Nephron (organoid): ENCODE measurements around the gene SHISA4.

Experiments used
- H3K27ac Mint-ChIP-seq, 3 experiments: 2 replicates each; pipeline ENCODE4 v1.8.0; 2020; ENCODE audit warnings: mixed read lengths in 3 of 3, mild to moderate bottlenecking in 2 of 3, moderate library complexity in 1 of 3
- H3K27me3 Mint-ChIP-seq: 2 replicates; pipeline ENCODE4 v1.8.0; 2021; ENCODE audit warnings: low read depth, mild to moderate bottlenecking, moderate library complexity, mixed read lengths
- H3K36me3 Mint-ChIP-seq: 2 replicates; pipeline ENCODE4 v1.8.0; 2020; ENCODE audit warnings: low read depth, mixed read lengths
- H3K4me1 Mint-ChIP-seq: 2 replicates; pipeline ENCODE4 v1.8.0; 2020; ENCODE audit warnings: mixed read lengths
- H3K4me3 Mint-ChIP-seq, 3 experiments: 2 replicates each; pipeline ENCODE4 v1.8.0; 2020; ENCODE audit warnings: mild to moderate bottlenecking in 3 of 3, mixed read lengths in 3 of 3, moderate library complexity in 2 of 3
- H3K9me3 Mint-ChIP-seq: 2 replicates; pipeline ENCODE4 v1.8.0; 2020; ENCODE audit warnings: mixed read lengths
- CTCF ChIP-seq, 3 experiments: fragments of 200-600 bp; sonication (generic); IDR thresholded peaks; one replicate each; pipeline ENCODE4 v1.5.0; 2021; ENCODE audit warnings: antibody characterized with exemption in 3 of 3; ENCODE audit not compliant: unreplicated experiment in 3 of 3

The SHISA4 gene

GRCh38 chr1:201914456-201915235 lies 25.9 kb downstream of the SHISA4 start:
- Mint-ChIP-seq H3K27ac (peak overlapping the region in 2 of 3 experiments; percentile 50 to 59), H3K27me3 (peaks cover 6% of the 10 kb centered on the region), H3K36me3 (no peaks in the 10 kb centered on the region), H3K4me3 (no peak overlapping the region), H3K4me1 (peaks cover 50% of the 10 kb centered on the region), H3K9me3 (no peaks in the 10 kb centered on the region)
- no peak for TF ChIP-seq CTCF (IDR thresholded peaks at IDR 0.05; ENCODE audit: unreplicated experiment in 3 of 3)

GRCh38 chr1:201916649-201917249 lies 28.1 kb downstream of the SHISA4 start:
- H3K4me3 Mint-ChIP-seq: peak overlapping the region in 2 of 3 experiments; percentile 3 to 36
- H3K9me3 Mint-ChIP-seq: no peaks in the 10 kb centered on the region
- H3K4me1 Mint-ChIP-seq: peaks cover 48% of the 10 kb centered on the region
- TF ChIP-seq CTCF (IDR thresholded peaks at IDR 0.05; ENCODE audit: unreplicated experiment in 3 of 3): no peak
- peak overlapping the region; percentile 70 to 94 (median 77) for H3K27ac Mint-ChIP-seq
- no peaks in the 10 kb centered on the region for H3K36me3 Mint-ChIP-seq
- peaks cover 6% of the 10 kb centered on the region for H3K27me3 Mint-ChIP-seq

- Mint-ChIP-seq H3K27ac (peak overlapping the region; percentile 0 to 94 (median 9)), H3K4me1 (peaks cover 42% of the 10 kb centered on the region), H3K27me3 (peaks cover 6% of the 10 kb centered on the region), H3K4me3 (no peak overlapping the region), H3K9me3 (no peaks in the 10 kb centered on the region), H3K36me3 (no peaks in the 10 kb centered on the region)
- TF ChIP-seq CTCF (IDR thresholded peaks at IDR 0.05; ENCODE audit: unreplicated experiment in 3 of 3): no peak
Observed at GRCh38 chr1:201917362-201918033, 28.8 kb downstream of the SHISA4 start.

- peaks cover 42% of the 10 kb centered on the region for H3K4me1 Mint-ChIP-seq
- no peak for TF ChIP-seq CTCF (IDR thresholded peaks at IDR 0.05; ENCODE audit: unreplicated experiment in 3 of 3)
- peak overlapping the region; percentile 9 to 94 (median 26) for H3K27ac Mint-ChIP-seq
- H3K9me3 Mint-ChIP-seq: no peaks in the 10 kb centered on the region
- no peaks in the 10 kb centered on the region for H3K36me3 Mint-ChIP-seq
- peaks cover 6% of the 10 kb centered on the region for H3K27me3 Mint-ChIP-seq
- no peak overlapping the region for H3K4me3 Mint-ChIP-seq
Observed at GRCh38 chr1:201918343-201918742, 29.6 kb downstream of the SHISA4 start.

- H3K36me3 Mint-ChIP-seq: no peaks in the 10 kb centered on the region
- peaks cover 8% of the 10 kb centered on the region for H3K27me3 Mint-ChIP-seq
- peaks cover 29% of the 10 kb centered on the region for H3K4me1 Mint-ChIP-seq
- no peak overlapping the region for H3K4me3 Mint-ChIP-seq
- no peak overlapping the region for H3K27ac Mint-ChIP-seq
- no peak for TF ChIP-seq CTCF (IDR thresholded peaks at IDR 0.05; ENCODE audit: unreplicated experiment in 3 of 3)
- no peaks in the 10 kb centered on the region for H3K9me3 Mint-ChIP-seq
Observed at GRCh38 chr1:201921952-201922558, 33.4 kb downstream of the SHISA4 start.
